GM19452 (cell line): ENCODE results near the gene PDZRN4.
"Not testable (repeated sequence)": the region's sequence is repeated elsewhere in the genome, so short reads cannot be mapped to it uniquely, and the experiment has no call there.

Experiments used
- ATAC-seq: cut with Tn5 transposase; IDR thresholded peaks from one replicate; pipeline ENCODE4 v1.9.1; 2021; ENCODE audit not compliant: unreplicated experiment

PDZRN4 gene

DNA sequence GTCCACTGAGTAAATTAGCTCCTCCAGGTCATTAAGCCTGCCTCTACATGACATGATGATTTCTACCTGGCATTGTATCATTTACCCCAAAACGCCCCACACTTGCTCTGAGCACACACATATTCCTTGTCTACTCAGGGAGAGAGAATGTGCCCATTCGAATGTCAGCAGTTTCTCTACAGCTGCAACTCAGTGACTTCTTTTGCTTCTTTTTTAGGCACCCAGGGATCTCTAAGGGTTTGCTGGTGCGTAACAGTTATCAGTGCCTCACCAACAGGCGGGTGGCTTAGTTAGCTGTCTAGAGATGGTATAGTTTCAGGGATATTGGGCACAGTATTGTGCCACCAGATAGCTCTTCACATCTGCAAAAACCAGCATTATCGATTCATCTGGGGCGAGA lies 316.9 kb downstream of the PDZRN4 start:
- ATAC-seq = no peak

DNA sequence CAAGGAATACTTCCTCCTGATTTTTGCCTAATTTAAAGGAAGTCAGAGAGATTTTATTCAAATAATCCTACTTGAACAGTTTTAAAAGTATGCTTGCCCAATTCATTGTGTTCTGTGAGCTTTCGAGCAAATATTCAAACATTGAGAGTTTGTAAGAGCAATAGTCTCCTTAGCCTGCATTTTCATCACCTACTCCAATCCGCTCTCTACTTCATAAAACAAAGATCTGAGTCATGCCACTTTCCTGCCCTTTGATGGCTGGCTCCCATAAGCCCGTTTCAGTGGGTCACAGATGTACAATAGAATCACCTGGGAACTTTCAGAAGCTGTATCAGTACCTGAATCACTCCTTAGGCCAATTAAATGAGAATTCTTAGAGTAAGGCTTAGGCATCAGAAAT lies 319.2 kb downstream of the PDZRN4 start:
- ATAC-seq = no peak

DNA sequence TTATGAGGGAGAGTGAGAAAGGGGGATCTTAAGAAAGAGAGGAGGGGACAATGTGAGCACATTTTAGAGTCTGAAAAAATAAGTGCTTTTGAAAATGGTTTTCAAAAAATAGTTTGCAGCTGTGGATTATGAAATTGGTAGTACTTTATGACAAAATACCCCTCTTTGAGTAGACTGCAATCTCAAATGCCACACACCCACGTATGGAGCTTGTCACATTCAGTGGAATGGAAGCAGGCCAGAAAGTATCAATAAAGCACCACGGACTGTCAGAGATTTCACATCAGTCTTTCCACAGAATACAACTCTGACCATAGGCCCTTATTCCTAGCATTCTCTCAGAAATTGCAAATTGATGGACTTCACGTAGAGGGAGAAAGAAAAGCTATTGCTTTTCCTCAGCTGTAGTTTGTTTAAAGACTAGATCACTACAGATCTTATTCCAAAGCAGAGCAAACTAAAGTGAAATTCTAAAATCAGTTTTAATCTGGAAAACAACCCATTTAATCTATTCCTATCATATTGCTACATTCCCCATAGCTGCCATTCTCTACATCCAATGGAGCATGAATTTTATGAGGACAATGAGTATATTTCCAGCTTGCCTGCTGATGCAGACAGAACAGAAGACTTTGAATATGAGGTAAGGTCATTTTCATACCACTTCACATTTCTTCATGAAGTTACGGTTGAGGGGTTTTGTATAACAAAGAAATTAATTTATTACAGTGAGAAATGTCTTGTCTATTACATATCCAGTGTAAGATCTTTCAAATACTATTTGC lies 321.3 kb downstream of the PDZRN4 start:
- no peak for ATAC-seq

DNA sequence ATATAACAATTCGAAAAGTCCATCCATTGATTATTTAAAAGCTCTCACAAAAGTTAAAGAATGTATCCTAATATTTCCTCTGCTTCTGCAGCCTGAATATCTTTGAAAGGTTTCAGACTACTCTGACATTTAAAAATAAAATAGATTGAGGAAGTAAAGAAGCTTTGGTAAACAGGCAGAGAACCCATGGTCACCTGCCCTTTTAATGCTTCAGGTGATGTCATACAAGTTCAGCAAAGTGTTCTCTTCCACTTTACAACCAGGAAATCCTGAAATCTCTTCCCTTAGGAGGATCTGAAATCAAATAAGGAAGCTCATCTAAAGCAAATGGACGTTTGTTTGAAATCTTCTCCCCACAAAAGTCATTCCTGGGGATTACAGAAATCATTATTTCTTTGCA lies 322.4 kb downstream of the PDZRN4 start:
- no peak for ATAC-seq

DNA sequence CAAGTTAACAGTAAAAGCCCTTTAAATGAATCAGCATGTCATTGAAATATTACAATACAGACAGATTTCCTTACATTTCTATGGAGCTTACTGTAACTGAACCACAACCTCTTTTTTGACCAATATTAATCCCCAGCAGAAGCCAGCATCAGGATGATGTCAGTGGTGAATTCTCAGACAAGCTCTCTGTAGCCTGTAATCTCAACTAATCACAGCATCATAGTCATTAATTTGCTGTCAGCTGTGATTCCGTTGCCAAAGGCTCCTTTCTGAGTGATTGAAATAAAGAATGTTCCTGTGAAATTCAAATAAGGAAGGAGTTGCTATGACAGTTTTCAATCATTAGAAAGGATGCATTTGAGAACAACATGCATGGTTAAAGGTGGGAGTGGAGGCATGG lies 323.1 kb downstream of the PDZRN4 start:
- ATAC-seq = no peak

DNA sequence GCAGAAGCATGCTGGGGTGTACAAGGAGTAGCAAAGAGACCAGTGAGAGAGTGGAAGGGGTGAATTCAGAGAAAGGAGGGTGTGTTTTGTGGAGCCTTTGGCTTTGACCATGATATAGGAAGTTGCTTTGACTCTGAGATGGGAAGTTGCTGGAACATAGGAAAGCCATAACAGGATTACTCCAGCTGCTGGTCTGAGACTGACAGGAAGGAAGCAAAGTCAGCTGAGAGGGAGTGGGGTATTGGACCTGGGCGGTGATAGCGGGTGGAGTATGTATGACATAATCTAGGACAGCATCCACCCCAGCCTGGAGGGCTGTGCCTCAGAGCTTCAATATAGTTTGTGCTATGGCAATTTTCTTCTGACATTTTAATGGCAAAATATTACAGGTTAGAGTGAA lies 324.4 kb downstream of the PDZRN4 start:
- no peak for ATAC-seq

DNA sequence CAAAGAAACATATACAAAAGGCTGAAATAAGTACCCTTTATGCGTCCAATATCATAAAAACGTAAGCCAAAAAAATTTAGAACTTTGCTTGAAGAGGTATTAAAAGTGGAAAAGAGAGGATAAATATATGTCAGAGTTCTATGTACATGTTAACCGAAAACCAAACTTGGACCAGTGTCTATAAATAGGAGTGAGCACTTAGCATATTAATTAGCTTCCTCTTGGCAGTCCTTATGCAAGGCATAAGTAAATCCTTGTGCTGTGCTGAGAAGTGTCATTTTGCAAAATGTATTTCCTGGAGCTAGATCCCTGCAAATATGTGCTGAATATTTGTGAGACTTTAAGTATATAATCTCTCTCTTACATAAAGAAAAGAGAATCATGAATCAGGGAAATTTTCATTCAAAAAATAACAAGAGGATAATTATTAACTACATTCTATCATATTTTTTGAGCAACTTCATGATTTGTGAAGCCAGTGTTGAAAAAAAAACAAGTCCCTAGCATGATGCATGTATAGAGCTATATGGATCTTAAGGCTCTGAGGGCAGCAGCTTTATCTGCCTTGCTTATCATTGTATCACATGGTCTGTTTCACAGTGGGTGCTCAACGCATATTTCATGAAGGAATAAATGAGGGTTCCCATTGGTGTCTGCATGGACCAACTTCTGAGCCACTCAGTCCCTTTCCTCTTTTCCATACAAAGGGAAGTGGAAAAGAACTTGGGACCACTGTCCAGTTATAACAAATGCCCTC lies 326.1 kb downstream of the PDZRN4 start:
- no peak for ATAC-seq

DNA sequence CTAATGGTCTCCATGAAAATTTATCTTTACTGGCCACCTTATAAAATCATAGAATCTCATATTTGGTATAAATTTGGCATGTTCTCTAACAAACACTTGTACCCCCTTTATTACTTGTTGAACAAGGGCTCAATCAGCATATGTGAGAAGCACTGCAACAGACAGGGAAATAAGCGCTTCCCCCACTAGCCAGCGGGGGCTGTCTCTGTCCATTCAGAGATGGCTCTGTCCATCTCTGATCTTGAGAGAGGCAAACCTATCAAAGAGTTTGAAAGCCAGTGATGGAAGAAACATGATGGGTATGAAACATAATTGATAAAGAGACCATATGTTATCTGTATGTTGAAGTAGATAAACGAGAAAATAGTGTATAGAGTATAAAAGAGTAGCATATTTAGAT lies 326.8 kb downstream of the PDZRN4 start:
- no peak for ATAC-seq

DNA sequence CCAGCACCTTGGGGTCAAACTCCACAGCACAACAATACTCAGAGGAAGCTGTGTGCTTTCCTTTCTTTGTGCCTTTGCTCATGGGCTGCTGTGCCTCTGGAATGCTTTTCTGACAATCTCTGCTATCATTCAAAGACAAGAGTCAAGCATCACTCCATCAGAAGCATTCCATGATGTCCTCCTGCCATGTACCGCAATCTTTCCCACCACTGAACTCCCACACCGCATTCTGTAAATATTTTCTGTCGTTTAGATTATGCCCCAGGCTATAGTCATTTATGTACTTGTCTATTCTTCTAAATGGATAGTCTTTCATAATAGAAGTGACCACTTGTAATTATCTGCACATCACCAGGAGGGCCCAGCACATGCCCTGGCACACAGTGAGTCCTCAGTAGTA lies 327.8 kb downstream of the PDZRN4 start:
- no peak for ATAC-seq

DNA sequence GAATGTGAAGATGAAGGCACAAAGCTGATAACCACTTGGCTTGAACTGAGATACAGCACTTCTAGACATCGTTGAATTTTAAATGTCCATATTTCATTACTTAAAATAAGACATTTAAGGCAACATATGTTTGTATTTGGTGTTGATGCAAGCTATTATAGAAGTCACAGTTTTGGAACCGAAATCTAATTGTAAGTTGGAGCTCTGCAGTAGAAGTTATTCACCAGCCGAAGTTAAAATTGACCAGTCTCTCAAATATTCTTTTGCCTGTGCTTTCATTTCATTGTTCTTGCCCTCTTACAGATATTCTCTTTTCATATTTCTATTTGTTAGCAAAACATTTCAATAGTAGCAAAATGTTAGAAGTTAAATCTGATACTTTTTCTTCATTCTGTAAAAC lies 332.7 kb downstream of the PDZRN4 start:
- ATAC-seq = no peak

DNA sequence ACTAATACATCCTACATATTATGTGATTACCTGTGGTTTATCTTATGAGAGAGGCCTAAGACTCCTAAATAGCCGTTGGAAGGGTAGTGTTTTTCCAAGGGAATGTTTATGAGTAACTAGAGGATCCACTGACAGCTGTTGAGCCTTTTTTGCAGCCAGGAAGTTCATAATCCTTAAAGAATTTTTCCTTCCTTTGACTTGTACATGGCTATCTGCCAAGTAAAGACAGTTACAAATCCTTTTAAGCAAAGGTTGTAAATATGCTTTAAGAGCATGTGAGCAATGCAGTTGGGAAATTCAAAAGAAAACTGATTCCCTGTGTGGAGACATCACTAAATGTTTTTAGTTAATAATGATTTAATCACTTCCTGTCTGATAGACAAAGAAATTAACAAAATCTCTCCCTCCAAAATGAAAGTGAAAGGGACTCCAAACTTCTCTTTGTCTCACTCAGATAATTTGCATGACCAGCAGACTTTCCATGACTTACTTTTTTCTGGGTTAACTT lies 333.8 kb downstream of the PDZRN4 start:
- ATAC-seq = peak; percentile 76

DNA sequence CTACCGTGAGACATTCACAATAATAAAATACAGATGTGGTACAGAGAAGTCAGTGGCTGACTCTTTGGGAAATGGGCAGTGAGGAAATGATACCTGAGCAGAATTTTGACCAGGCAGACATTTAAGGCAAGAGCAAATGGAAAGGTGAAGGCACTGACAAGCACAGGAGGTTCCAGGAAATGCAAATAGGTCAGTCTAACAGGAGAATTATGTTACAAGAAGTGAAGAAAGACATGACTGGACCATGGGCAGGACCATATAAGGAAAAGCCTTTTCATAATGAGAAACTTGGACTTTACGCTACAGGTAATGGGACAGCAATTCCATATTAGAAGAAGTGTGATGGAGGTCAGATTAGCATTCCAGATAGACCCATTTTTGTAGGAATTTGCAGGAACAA lies 338.9 kb downstream of the PDZRN4 start:
- no peak for ATAC-seq

DNA sequence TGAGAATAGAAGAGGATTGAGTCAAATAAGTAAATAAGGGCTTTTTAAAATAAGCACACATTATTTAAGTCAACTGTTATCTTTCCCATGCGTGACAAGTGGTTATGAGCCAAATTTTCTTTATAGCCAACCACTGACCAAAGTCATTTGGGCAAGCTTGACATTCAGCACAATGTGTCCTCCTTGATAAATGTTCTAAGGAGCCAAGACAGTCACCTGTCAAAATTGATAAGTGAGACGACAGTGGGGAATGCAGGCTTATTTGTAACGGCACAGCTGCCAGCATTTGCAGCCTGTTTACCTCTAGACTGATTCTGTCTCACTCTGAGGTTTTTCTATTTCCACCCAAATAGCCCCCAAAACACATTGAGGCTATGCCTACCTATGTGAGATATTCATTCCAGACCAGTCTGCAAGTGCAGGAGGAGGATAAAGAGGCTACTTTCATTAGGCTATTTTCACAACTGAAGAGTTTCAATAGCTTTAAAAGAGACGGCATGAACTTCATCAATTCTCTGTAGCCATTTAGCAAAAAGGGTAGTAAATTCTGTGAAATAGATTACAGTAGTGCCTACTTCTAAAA lies 339.5 kb downstream of the PDZRN4 start:
- no peak for ATAC-seq

DNA sequence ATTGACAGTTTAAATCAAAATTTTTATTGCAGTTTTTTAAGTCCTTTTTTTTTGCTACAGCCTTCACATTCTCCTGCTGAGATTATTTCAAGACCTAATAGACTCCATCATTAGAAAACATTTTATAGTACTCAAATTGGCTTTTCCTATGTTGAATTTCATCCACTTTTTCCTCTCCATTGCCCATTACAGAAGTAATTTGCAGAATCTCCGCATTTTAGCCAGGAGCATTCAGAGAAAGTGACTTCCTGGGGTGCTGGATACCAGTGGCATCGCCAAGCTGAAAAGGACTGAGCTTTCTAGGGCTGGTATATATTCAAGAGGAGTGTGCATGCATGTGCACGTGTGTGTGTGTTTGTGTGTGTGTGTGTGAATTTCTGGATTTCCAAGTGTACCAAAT lies 340.8 kb downstream of the PDZRN4 start:
- no peak for ATAC-seq

DNA sequence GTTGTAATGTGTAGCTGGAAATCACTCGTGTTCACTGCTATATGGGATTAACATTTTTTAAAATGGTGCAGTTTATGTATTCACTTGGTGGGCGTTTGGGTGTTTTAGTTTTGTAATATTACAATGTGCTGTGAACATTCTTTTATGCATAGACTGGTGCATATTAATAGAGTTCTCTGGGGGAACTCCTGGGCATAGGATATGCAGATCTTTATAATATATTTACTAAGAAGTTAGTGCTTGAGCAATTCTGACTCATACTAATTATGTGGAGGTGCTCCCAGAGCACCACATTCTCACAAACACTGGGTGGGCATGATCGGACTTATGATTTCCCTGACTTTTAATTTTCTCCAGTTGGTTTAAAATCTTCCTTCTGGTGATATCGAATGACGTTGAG lies 342.3 kb downstream of the PDZRN4 start:
- no peak for ATAC-seq

DNA sequence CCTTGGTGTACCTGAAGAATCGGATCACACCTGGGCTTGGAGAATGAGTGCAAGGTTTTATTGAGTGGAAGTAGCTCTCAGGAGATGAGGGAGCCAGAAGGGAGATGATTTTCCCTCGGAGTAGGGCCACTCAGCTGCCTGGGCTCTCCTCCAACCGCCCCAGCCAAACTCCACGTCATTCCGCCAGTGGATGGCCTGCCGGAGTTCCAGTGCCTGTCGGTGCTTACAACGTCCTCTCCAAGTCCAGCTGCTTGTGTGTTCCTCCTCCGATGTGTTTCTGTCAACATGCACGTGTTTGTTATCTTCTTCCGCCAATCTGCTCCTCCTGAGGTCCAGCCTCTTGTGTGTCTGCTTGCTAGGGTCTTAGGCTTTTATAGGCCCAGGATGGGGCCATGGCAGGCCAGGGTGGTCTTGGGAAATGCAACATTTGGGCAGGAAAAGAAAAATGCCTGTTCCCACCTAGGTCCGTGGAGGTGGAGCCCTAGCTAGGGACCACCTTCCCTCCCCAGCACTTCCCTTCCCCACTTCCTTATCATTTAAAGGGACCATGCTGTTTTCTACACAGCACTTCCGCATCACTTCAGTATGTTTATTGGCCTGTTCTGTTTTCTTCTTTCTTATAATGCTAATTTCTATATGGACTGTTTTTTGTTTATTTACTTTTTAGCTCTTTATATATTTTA lies 343.2 kb downstream of the PDZRN4 start:
- ATAC-seq = no peak

DNA sequence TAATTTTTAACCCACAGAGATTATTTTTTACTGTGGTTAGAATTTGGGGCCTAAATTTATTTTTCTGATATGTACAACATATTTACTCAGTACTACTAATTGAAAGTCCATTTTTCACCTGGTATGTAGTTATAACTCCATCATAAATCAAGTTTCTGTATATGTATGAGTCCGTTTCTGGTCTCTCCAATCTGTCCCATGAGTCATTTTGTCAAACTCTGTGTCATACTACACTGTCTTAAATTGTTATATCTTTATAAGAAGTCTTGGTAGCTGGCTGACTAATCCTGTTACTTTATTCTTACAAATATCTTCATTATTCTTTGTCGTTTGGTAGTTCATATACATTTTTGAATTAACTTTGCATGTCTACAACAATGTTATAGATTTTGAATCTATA lies 344.0 kb downstream of the PDZRN4 start:
- no peak for ATAC-seq

DNA sequence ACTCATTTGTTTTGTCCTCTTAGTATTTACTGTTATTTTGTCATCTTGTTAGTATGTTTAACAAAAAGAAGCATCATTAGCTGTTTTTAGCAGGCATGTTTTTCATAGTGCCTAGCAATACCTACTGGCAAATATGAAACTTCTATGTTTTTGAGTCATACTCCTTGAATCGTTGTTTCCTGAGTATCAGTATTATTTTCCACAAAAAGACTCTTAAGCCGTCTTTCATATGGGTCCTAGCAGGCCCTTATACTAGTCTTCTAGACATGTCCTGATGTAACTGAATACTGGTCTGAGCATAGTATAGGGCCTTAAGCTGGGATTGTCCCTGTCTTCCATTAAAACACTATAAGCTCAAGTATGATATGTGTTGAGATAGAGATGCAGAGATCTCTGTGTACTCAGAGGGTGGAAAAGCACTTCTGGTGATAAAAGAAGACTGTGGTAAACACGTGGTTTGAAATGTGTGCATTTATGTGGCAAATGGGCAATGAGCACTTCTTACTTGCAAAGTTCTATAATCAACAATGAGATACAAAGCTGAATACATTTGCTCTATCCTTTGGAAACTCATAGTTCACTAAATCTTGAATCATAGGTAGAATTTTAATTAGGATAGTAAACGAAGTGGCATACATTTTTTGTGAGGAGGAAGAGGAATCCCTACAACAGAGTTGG lies 348.8 kb downstream of the PDZRN4 start:
- ATAC-seq = no peak

DNA sequence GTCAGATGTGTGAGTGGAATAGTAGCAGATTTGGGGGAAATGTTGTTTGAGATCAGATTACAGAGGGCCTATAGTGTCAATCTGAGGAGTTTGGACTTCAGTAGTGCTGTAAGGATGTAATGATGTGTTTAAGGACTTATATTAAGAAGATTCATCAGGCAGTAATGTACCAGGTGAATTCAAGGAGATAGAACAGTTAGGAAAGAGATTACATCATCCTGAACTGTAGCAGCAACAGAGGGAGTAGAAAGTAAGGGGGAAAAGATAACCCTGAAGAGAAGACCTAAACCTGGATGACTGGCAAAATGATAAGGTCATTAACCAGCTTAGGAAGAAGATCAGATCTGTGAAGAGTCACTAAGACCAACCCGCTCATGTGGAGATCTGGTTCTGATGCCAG lies 349.4 kb downstream of the PDZRN4 start:
- ATAC-seq = no peak

DNA sequence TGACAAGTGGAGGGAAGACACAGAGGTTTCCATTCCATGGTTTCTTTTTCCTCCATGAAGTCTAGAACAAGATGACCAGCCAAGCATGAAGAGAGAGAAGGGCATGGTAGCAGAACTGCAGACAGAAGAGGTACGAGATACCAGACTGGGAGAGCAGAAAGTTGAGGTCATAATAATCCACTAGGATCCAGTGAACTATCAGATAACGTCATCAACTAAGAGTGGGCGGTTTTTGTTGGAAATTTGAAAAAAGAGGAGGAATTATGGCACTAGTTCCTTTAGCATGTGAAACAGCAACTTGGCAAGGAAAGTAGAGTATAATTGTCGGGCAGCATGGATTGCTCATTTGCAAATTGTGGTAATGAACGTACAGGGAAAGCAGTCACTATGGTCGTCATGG lies 357.6 kb downstream of the PDZRN4 start:
- no peak for ATAC-seq

DNA sequence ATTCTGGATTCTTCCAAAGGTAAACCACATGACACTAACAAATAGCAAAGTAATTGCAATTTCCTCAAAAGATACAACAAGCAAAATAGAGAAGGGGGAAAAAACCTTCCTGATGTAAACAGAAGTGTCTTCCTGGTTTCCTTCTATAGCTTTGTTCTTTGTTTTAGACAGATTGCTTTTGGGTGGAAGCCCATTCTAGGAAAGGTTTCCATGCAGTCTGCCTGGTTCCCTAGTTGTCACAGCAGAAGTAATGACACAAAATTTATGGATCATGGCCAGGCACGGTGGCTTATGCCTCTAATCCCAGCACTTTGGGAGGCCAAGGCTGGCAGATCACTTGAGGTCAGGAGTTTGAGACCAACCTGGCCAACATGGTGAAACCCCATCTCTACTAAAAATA lies 359.0 kb downstream of the PDZRN4 start:
- not testable (repeated sequence) for ATAC-seq
